Type B pancreatic cell (in vitro differentiated cells): ENCODE measurements around the gene LDLRAD1. TPM values are rescaled to one million over a fixed set of nuclear protein-coding genes. Genes with fewer than 3 reads are reported as not detected.

Experiments used
- DNase-seq: peaks from one replicate; pipeline ENCODE4 v3.0.0; 2021; ENCODE audit warnings: mixed read lengths; ENCODE audit not compliant: unreplicated experiment; ENCODE audit errors: extremely low spot score
- H3K27ac Mint-ChIP-seq: 2 replicates; pipeline ENCODE4 v1.8.0; 2021; ENCODE audit warnings: mild to moderate bottlenecking, mixed read lengths
- H3K27me3 Mint-ChIP-seq: 2 replicates; pipeline ENCODE4 v1.8.0; 2021; ENCODE audit warnings: mixed read lengths
- H3K36me3 Mint-ChIP-seq: 2 replicates; pipeline ENCODE4 v1.8.0; 2021; ENCODE audit warnings: mixed read lengths
- H3K4me1 Mint-ChIP-seq: one replicate; pipeline ENCODE4 v1.8.0; 2021; ENCODE audit warnings: mixed read lengths; ENCODE audit not compliant: unreplicated experiment
- H3K4me3 Mint-ChIP-seq: 2 replicates; pipeline ENCODE4 v1.8.0; 2021; ENCODE audit warnings: mild to moderate bottlenecking, mixed read lengths
- H3K9me3 Mint-ChIP-seq: 2 replicates; pipeline ENCODE4 v1.8.0; 2021; ENCODE audit warnings: mixed read lengths
- CTCF ChIP-seq: fragments of 200-600 bp; sonication (generic); conservative IDR thresholded peaks from 2 replicates; pipeline ENCODE4 v1.5.0; 2021; ENCODE audit warnings: antibody characterized with exemption, mild to moderate bottlenecking
- total RNA-seq: library from RNA; stranded (reverse); gene quantifications from 2 replicates; pipeline ENCODE4 v1.2.1, GENCODE V29; 2021; ENCODE audit warnings: low replicate concordance

The LDLRAD1 gene
- total RNA-seq, 1 donor from 2014 or later, result 1.3 TPM

- TF ChIP-seq CTCF, result no peak
- Mint-ChIP-seq H3K27ac (no peak overlapping the region), H3K4me1 (peaks cover under 1% of the 10 kb centered on the region), H3K27me3 (no peaks in the 10 kb centered on the region), H3K9me3 (no peaks in the 10 kb centered on the region), H3K4me3 (no peak overlapping the region), H3K36me3 (no peaks in the 10 kb centered on the region)
- no peak for DNase-seq
These were observed 30.1 kb downstream of the LDLRAD1 start for GRCh38 chr1:53987880-53988279.

- H3K4me1 Mint-ChIP-seq, result peaks cover 9% of the 10 kb centered on the region
- TF ChIP-seq CTCF, result no peak
- H3K36me3 Mint-ChIP-seq, result no peaks in the 10 kb centered on the region
- no peak overlapping the region for H3K27ac Mint-ChIP-seq
- H3K4me3 Mint-ChIP-seq, result no peak overlapping the region
- no peak for DNase-seq
- H3K27me3 Mint-ChIP-seq, result no peaks in the 10 kb centered on the region
- H3K9me3 Mint-ChIP-seq, result no peaks in the 10 kb centered on the region
These were observed 31.5 kb downstream of the LDLRAD1 start for GRCh38 chr1:53986458-53986857.

GRCh38 chr1:53984726-53985125, 33.3 kb downstream of the LDLRAD1 start:
- no peaks in the 10 kb centered on the region for H3K36me3 Mint-ChIP-seq
- no peak overlapping the region for H3K4me3 Mint-ChIP-seq
- DNase-seq, result no peak
- H3K27me3 Mint-ChIP-seq, result no peaks in the 10 kb centered on the region
- no peaks in the 10 kb centered on the region for H3K9me3 Mint-ChIP-seq
- H3K4me1 Mint-ChIP-seq, result peaks cover 15% of the 10 kb centered on the region
- no peak overlapping the region for H3K27ac Mint-ChIP-seq
- TF ChIP-seq CTCF, result no peak

GRCh38 chr1:53982763-53983104, 35.3 kb downstream of the LDLRAD1 start:
- H3K9me3 Mint-ChIP-seq, result no peaks in the 10 kb centered on the region
- DNase-seq, result no peak
- peaks cover 21% of the 10 kb centered on the region for H3K4me1 Mint-ChIP-seq
- H3K27ac Mint-ChIP-seq, result peak overlapping the region; percentile 81
- TF ChIP-seq CTCF, result no peak
- H3K27me3 Mint-ChIP-seq, result no peaks in the 10 kb centered on the region
- H3K36me3 Mint-ChIP-seq, result no peaks in the 10 kb centered on the region
- peak overlapping the region; percentile 78 for H3K4me3 Mint-ChIP-seq

GRCh38 chr1:53982034-53982762, 35.8 kb downstream of the LDLRAD1 start:
- no peaks in the 10 kb centered on the region for H3K9me3 Mint-ChIP-seq
- no peaks in the 10 kb centered on the region for H3K36me3 Mint-ChIP-seq
- no peak for TF ChIP-seq CTCF
- no peak for DNase-seq
- peak overlapping the region; percentile 78 for H3K4me3 Mint-ChIP-seq
- peaks cover 21% of the 10 kb centered on the region for H3K4me1 Mint-ChIP-seq
- no peaks in the 10 kb centered on the region for H3K27me3 Mint-ChIP-seq
- peak overlapping the region; percentile 81 for H3K27ac Mint-ChIP-seq
